ENCODE data around the gene GPRIN2.

Gene GPRIN2

DNA sequence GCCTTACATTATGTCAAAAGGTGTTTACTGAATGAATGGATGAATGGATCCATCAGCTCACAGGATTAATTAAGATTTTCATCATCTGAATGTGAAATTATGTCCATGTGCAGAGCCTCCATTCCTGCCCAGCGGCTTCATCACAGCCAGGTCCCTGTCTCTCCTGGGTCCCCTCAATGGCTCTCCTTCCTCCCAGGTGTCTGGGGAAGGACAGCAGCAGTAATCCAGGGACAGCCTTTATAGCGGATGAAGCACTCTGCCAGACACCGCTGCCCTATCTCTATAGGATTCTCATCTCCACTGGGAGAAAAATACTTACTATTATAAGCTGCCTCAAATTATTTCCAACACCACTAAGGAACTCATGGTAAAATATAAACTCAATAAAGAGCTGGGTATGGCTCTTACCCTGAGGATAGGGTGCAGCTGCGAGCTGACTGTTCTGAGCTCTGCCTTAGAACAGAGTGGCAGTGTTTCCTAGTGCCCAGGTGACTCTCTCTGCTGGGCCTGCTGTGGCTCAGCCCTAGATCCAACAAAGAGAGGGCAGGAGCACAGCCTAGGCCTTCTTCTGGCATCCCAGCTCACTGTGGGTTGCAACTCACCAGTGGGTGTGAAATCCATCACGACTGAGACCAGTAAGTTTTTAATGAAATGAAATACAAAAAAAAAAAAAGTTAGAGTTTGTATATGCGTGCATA, 38.3 kb downstream of the GPRIN2 start:
- Histone ChIP-seq H3K36me3 (ENCODE audit: control insufficient read depth, low read length) (no peaks in the 10 kb centered on the region), H3F3A (ENCODE audit: control insufficient read depth, insufficient read depth) (no peaks in the 10 kb centered on the region), H3K9me2 (replicated peaks; ENCODE audit: control insufficient read depth, low read length) (no peaks in the 10 kb centered on the region), H3K27ac (ENCODE audit: low read depth, low read length) (no peak overlapping the region), H3K4me3 (ENCODE audit: low read length) (no peak overlapping the region), H3K9me3 (ENCODE audit: control insufficient read depth, insufficient read depth, low read length) (no peaks in the 10 kb centered on the region), H3K27me3 (ENCODE audit: control insufficient read depth, low read length) (no peaks in the 10 kb centered on the region), H4K20me1 (ENCODE audit: control insufficient read depth, insufficient read depth, low read depth, low read length) (no peaks in the 10 kb centered on the region), H3K4me2 (ENCODE audit: low read length) (no peak overlapping the region), H3K79me2 (ENCODE audit: control insufficient read depth, low read length) (no peaks in the 10 kb centered on the region), H3K4me1 (ENCODE audit: control insufficient read depth, low read length) (no peaks in the 10 kb centered on the region)
- TF ChIP-seq EZH2phosphoT487 (IDR thresholded peaks at IDR 0.05; ENCODE audit: borderline replicate concordance, low read length): no peak
- TF ChIP-seq CTCF (IDR thresholded peaks at IDR 0.05; ENCODE audit: low read depth, low read length, poor library complexity, severe bottlenecking): no peak

GRCh38 chr10:46517541-46517940, 38.9 kb downstream of the GPRIN2 start:
- H3K4me2 ChIP-seq (ENCODE audit: low read length): no peak overlapping the region
- H3K4me3 ChIP-seq (ENCODE audit: low read length): no peak overlapping the region
- no peaks in the 10 kb centered on the region for H3K9me3 ChIP-seq (ENCODE audit: control insufficient read depth, insufficient read depth, low read length)
- no peaks in the 10 kb centered on the region for H3F3A ChIP-seq (ENCODE audit: control insufficient read depth, insufficient read depth)
- H3K4me1 ChIP-seq (ENCODE audit: control insufficient read depth, low read length): no peaks in the 10 kb centered on the region
- H4K20me1 ChIP-seq (ENCODE audit: control insufficient read depth, insufficient read depth, low read depth, low read length): no peaks in the 10 kb centered on the region
- TF ChIP-seq EZH2phosphoT487 (IDR thresholded peaks at IDR 0.05; ENCODE audit: borderline replicate concordance, low read length) (no peak), CTCF (IDR thresholded peaks at IDR 0.05; ENCODE audit: low read depth, low read length, poor library complexity, severe bottlenecking) (no peak)
- no peaks in the 10 kb centered on the region for H3K27me3 ChIP-seq (ENCODE audit: control insufficient read depth, low read length)
- no peaks in the 10 kb centered on the region for H3K36me3 ChIP-seq (ENCODE audit: control insufficient read depth, low read length)
- no peaks in the 10 kb centered on the region for H3K9me2 ChIP-seq (replicated peaks; ENCODE audit: control insufficient read depth, low read length)
- H3K27ac ChIP-seq (ENCODE audit: low read depth, low read length): no peak overlapping the region
- H3K79me2 ChIP-seq (ENCODE audit: control insufficient read depth, low read length): no peaks in the 10 kb centered on the region

DNA sequence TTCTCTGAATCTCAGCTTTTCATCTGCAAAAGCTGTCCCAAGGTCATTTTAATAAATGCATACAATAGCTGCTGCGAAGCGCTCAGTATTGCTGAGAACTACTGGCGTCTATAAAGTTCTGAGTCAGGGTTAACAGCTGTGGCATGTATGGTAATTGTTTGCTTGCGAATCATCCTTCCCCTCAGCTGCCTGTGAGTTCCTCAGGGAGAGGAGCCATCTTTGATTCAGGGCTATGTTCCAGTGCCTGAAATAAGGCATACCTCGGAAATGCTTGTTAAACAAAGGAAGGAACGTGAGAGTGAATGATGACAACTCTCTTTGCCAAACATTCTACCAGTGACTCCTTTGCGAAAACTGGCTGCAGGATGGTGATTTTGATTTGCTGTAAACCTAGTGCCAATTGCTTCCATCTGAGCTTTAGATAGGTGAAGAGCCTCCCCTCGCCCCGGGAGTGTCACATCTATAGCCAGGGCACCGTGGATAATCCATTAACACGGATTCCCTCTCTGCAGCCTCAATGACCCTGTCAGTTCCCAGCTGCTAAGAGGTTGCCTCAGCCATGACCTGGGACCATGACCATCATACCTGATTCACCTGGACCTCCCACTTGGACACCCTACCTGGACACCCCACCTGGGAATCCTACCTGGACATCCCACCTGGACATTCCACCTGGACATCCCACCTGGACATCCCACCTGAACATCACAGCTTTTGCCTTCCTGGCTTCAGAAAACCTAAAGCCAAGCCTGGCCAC, 39.6 kb downstream of the GPRIN2 start:
- Histone ChIP-seq H3K9me2 (replicated peaks; ENCODE audit: control insufficient read depth, low read length) (no peaks in the 10 kb centered on the region), H4K20me1 (ENCODE audit: control insufficient read depth, insufficient read depth, low read depth, low read length) (no peaks in the 10 kb centered on the region), H3K4me3 (ENCODE audit: low read length) (no peak overlapping the region), H3K27ac (ENCODE audit: low read depth, low read length) (no peak overlapping the region), H3K36me3 (ENCODE audit: control insufficient read depth, low read length) (no peaks in the 10 kb centered on the region), H3K79me2 (ENCODE audit: control insufficient read depth, low read length) (no peaks in the 10 kb centered on the region), H3K4me1 (ENCODE audit: control insufficient read depth, low read length) (no peaks in the 10 kb centered on the region), H3F3A (ENCODE audit: control insufficient read depth, insufficient read depth) (no peaks in the 10 kb centered on the region), H3K4me2 (ENCODE audit: low read length) (no peak overlapping the region), H3K27me3 (ENCODE audit: control insufficient read depth, low read length) (no peaks in the 10 kb centered on the region), H3K9me3 (ENCODE audit: control insufficient read depth, insufficient read depth, low read length) (no peaks in the 10 kb centered on the region)
- TF ChIP-seq CTCF (IDR thresholded peaks at IDR 0.05; ENCODE audit: low read depth, low read length, poor library complexity, severe bottlenecking) (no peak), EZH2phosphoT487 (IDR thresholded peaks at IDR 0.05; ENCODE audit: borderline replicate concordance, low read length) (no peak)

All from DOHH2 (cell line).